PC-3 (cell line): ENCODE measurements around the gene FOXP1. TPM values are rescaled to one million over a fixed set of nuclear protein-coding genes. Genes with fewer than 3 reads are reported as not detected.

Experiments used
- ATAC-seq: fragments of 200-7000 bp; cut with Tn5 transposase; 2 replicates; pipeline ENCODE4 v1.9.1; 2020; ENCODE audit warnings: mild to moderate bottlenecking, moderate library complexity
- BruUV-seq: library from RNA; stranded (reverse); fragments of 400-500 nt; replicated peaks from 2 replicates; lab custom pipeline; 2021; lab: Mats Ljungman, UMichigan
- CTCF ChIA-PET: fragments of 300-600 bp; sonication (Branson Sonifier 250); formaldehyde crosslinking; loops from one replicate; lab custom pipeline; 2022; ENCODE audit warnings: antibody characterized with exemption; lab: Charles Lee
- POLR2A ChIA-PET: fragments of 300-600 bp; sonication (Branson Sonifier 250); formaldehyde crosslinking; loops from one replicate; lab custom pipeline; 2022; ENCODE audit warnings: antibody characterized with exemption; ENCODE audit not compliant: unreplicated experiment; lab: Charles Lee
- DNase-seq: peaks from one replicate; pipeline ENCODE4 v3.0.0-alpha.2; 2015
- H2AFZ ChIP-seq: fragments of 300-600 bp; sonication (generic); 2 replicates; pipeline ENCODE4 v1.6.0; 2016; ENCODE audit warnings: antibody characterized with exemption, low read length
- H3F3A ChIP-seq: fragments of 300-600 bp; sonication (generic); one replicate; pipeline ENCODE4 v1.6.0; 2017; ENCODE audit warnings: antibody characterized with exemption, low read length, control low read depth, mild to moderate bottlenecking; ENCODE audit not compliant: unreplicated experiment
- H3K27ac ChIP-seq: fragments of 300-600 bp; sonication (generic); 2 replicates; pipeline ENCODE4 v1.5.1; 2016; ENCODE audit warnings: mild to moderate bottlenecking, low read length
- H3K27me3 ChIP-seq: fragments of 300-600 bp; sonication (generic); 2 replicates; pipeline ENCODE4 v1.6.1; 2016; ENCODE audit warnings: low read length, mixed read lengths
- H3K36me3 ChIP-seq: fragments of 300-600 bp; sonication (generic); 2 replicates; pipeline ENCODE4 v1.6.1; 2016; ENCODE audit warnings: low read depth, mixed run types, low read length, mixed read lengths
- H3K4me1 ChIP-seq: fragments of 300-600 bp; sonication (generic); 2 replicates; pipeline ENCODE4 v1.5.1; 2016; ENCODE audit warnings: low read length; ENCODE audit not compliant: insufficient read depth
- H3K4me2 ChIP-seq: fragments of 300-600 bp; sonication (generic); 2 replicates; pipeline ENCODE4 v1.6.0; 2016; ENCODE audit warnings: low read length
- H3K4me3 ChIP-seq: fragments of 300-600 bp; sonication (generic); 2 replicates; pipeline ENCODE4 v1.5.1; 2016; ENCODE audit warnings: mild to moderate bottlenecking, low read length, mixed read lengths
- H3K79me2 ChIP-seq: fragments of 300-600 bp; sonication (generic); 2 replicates; pipeline ENCODE4 v1.6.1; 2017; ENCODE audit warnings: low read length, mixed read lengths
- H3K9ac ChIP-seq: fragments of 300-600 bp; sonication (generic); 2 replicates; pipeline ENCODE4 v1.6.0; 2016; ENCODE audit warnings: mild to moderate bottlenecking, low read length
- H3K9me2 ChIP-seq: fragments of 300-600 bp; sonication (generic); replicated peaks from 2 replicates; pipeline ENCODE4 v1.6.1; 2016; ENCODE audit warnings: mixed run types, low read length, mixed read lengths
- H3K9me3 ChIP-seq: fragments of 300-600 bp; sonication (generic); 2 replicates; pipeline ENCODE4 v1.6.1; 2016; ENCODE audit warnings: low read length, mixed read lengths
- H4K20me1 ChIP-seq: fragments of 300-600 bp; sonication (generic); 2 replicates; pipeline ENCODE4 v1.6.1; 2016; ENCODE audit warnings: low read length, mixed read lengths
- EZH2 ChIP-seq: fragments of 300-600 bp; sonication (generic); IDR thresholded peaks from one replicate; pipeline ENCODE4 v1.6.1; 2017; ENCODE audit warnings: antibody characterized with exemption, mild to moderate bottlenecking, low read length; ENCODE audit not compliant: unreplicated experiment
- EZH2phosphoT487 ChIP-seq: fragments of 300-600 bp; sonication (generic); IDR thresholded peaks from 2 replicates; pipeline ENCODE4 v1.6.1; 2018; ENCODE audit warnings: mild to moderate bottlenecking, antibody characterized with exemption, low read length, borderline replicate concordance
- intact Hi-C: fragments of 100-400 bp; cut with micrococcal nuclease; formaldehyde crosslinking; loops from 2 replicates; pipeline ENCODE4 v1.9.0; 2023
- total RNA-seq: library from RNA; depleted of rRNA; stranded (reverse); fragments of >200 nt; gene quantifications from 2 replicates; pipeline ENCODE4 v1.2.3, GENCODE V29; 2014
- TF ChIP-seq, protein P1 (sequence below): fragments of 300-600 bp; sonication (generic); conservative IDR thresholded peaks from 2 replicates; pipeline ENCODE4 v1.5.1; 2017; ENCODE audit warnings: antibody characterized with exemption, low read depth, mild to moderate bottlenecking, low read length

The FOXP1 gene
- total RNA-seq, 1 experiment from 2014 or later = 35.3 TPM

DNA sequence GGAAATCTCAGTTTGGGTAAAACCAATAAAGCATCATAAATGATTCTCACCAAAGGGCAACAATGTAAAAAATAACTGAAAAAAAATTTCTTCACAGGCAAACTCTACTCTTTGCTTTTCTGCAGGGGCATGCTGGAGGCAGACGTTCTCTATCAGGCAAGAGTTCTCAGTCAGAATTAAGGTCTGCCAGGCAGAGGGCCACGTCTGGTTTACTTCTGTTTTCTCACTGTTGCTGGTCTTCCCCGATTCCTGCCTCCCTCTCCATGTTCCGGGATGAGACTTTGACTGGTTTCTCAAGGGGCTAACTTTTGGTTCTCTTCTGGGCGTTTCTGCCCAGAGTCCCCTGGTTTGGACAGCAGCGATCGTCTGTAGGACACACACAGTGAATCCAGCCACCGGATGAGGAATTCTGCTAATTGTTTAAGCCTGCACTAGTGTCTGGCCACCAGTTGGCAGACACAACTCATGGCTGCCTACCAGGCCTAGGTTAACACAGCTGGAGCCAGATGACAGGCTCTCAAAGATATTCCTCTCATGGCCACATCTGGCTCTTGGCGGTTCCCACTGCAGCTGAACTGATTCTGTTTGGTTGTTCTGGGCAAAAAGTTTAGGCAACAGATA lies 273.1 kb downstream of the FOXP1 start:
- H3K36me3 ChIP-seq = no peaks in the 10 kb centered on the region
- H3K4me1 ChIP-seq = peaks cover 10% of the 10 kb centered on the region
- H3K9me3 ChIP-seq = no peaks in the 10 kb centered on the region
- no peaks in the 10 kb centered on the region for H3F3A ChIP-seq
- ChIA-PET POLR2A (no interaction called here), CTCF (no interaction called here)
- H4K20me1 ChIP-seq = no peaks in the 10 kb centered on the region
- BruUV-seq = no TSS peak
- DNase-seq (no peak), ATAC-seq (0 out of 2 replicates have a peak, but pooled peaks have one; percentile 26)
- TF ChIP-seq, protein P1, sequence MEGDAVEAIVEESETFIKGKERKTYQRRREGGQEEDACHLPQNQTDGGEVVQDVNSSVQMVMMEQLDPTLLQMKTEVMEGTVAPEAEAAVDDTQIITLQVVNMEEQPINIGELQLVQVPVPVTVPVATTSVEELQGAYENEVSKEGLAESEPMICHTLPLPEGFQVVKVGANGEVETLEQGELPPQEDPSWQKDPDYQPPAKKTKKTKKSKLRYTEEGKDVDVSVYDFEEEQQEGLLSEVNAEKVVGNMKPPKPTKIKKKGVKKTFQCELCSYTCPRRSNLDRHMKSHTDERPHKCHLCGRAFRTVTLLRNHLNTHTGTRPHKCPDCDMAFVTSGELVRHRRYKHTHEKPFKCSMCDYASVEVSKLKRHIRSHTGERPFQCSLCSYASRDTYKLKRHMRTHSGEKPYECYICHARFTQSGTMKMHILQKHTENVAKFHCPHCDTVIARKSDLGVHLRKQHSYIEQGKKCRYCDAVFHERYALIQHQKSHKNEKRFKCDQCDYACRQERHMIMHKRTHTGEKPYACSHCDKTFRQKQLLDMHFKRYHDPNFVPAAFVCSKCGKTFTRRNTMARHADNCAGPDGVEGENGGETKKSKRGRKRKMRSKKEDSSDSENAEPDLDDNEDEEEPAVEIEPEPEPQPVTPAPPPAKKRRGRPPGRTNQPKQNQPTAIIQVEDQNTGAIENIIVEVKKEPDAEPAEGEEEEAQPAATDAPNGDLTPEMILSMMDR = 0 out of 2 replicates have a peak, but pooled peaks have one; percentile 11
- no peak for TF ChIP-seq EZH2
- intact Hi-C loops = no loop called here
- no peak overlapping the region for H3K4me3 ChIP-seq
- H3K9ac ChIP-seq = no peak overlapping the region
- H2AFZ ChIP-seq = no peak overlapping the region
- H3K27me3 ChIP-seq = no peaks in the 10 kb centered on the region
- no peak overlapping the region for H3K27ac ChIP-seq
- no peaks in the 10 kb centered on the region for H3K79me2 ChIP-seq
- no peaks in the 10 kb centered on the region for H3K9me2 ChIP-seq
- H3K4me2 ChIP-seq = no peak overlapping the region

DNA sequence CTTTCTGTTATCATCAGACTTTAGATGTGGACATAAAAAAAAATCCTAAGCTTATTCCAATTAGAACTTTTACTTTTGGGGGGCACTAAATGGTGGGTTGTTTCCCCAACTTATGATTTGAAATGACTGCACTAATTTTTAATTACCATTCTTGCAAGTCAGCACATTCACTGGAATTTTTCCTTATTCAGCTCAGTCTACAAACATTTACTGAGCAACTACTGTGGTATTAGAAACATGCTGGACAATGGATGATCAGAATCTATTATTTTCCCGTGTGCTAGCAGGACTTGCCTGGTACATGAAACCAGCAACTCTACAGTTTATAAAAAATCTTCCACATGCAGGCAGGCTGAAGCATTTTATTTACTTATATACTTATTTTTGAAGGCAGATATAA lies 273.6 kb downstream of the FOXP1 start:
- H3K4me2 ChIP-seq = no peak overlapping the region
- no peak overlapping the region for H3K27ac ChIP-seq
- intact Hi-C loops = no loop called here
- H3K27me3 ChIP-seq = no peaks in the 10 kb centered on the region
- H3K9me2 ChIP-seq = no peaks in the 10 kb centered on the region
- H3K79me2 ChIP-seq = no peaks in the 10 kb centered on the region
- CTCF ChIA-PET = no interaction called here
- no TSS peak for BruUV-seq
- H3F3A ChIP-seq = no peaks in the 10 kb centered on the region
- H3K4me1 ChIP-seq = peaks cover 16% of the 10 kb centered on the region
- ATAC-seq (no peak), DNase-seq (no peak)
- no peak overlapping the region for H3K4me3 ChIP-seq
- H3K9ac ChIP-seq = no peak overlapping the region
- no peaks in the 10 kb centered on the region for H3K9me3 ChIP-seq
- H2AFZ ChIP-seq = no peak overlapping the region
- TF ChIP-seq, protein P1 = no peak
- TF ChIP-seq EZH2 (no peak), EZH2phosphoT487 (no peak)
- POLR2A ChIA-PET = no interaction called here
- no peaks in the 10 kb centered on the region for H3K36me3 ChIP-seq
- H4K20me1 ChIP-seq = no peaks in the 10 kb centered on the region

DNA sequence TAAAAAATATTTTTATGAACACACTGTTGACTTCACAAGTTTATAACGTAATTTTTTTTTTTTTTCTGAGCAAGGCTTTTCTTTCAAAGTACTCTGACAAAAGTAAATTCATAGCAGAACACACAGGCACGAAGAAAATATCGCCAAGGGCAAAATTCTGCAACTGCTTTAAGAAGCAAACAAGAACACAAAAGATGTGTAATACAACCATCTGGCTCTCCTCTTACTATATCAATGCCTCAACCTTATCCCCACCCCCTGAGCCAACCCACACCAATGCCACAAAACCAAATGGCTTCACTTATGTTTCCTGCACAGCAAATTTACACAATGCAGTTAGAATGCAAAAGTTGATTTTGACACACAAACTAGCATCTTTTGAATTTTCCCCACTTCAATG lies 274.2 kb downstream of the FOXP1 start:
- DNase-seq (no peak), ATAC-seq (no peak)
- no peak overlapping the region for H3K27ac ChIP-seq
- BruUV-seq = no TSS peak
- TF ChIP-seq EZH2 (no peak), EZH2phosphoT487 (no peak)
- TF ChIP-seq, protein P1 = no peak
- H2AFZ ChIP-seq = no peak overlapping the region
- no peaks in the 10 kb centered on the region for H3K36me3 ChIP-seq
- no peak overlapping the region for H3K4me3 ChIP-seq
- H3K27me3 ChIP-seq = no peaks in the 10 kb centered on the region
- no peaks in the 10 kb centered on the region for H3K9me3 ChIP-seq
- no peaks in the 10 kb centered on the region for H3K9me2 ChIP-seq
- intact Hi-C loops = no loop called here
- no peaks in the 10 kb centered on the region for H4K20me1 ChIP-seq
- CTCF ChIA-PET = no interaction called here
- H3K9ac ChIP-seq = no peak overlapping the region
- peaks cover 21% of the 10 kb centered on the region for H3K4me1 ChIP-seq
- POLR2A ChIA-PET = no interaction called here
- no peaks in the 10 kb centered on the region for H3K79me2 ChIP-seq
- no peak overlapping the region for H3K4me2 ChIP-seq
- no peaks in the 10 kb centered on the region for H3F3A ChIP-seq
